Small intestine (tissue), 16 donors: Measurements from ENCODE around the gene PLA2G4B. TPM values are rescaled to one million over a fixed set of nuclear protein-coding genes. Genes with fewer than 3 reads are reported as not detected.
A peak's percentile ranks its signal among the peaks of the same experiment; 100 is the strongest.

Experiments used
- DNase-seq, 2 donors: peaks; one replicate each; pipeline versions ENCODE4 v3.0.0 to v3.0.0-alpha.2; 2013
- FAIRE-seq: peaks from 2 replicates; lab custom pipeline; 2012; peaks lifted over from hg19 to GRCh38; lab: Jason Lieb, UNC
- H3K27ac ChIP-seq, 3 donors: one replicate each; pipeline ENCODE4 v1.5.1; 2013; ENCODE audit warnings: low read length in 2 of 3, mild to moderate bottlenecking in 2 of 3, control low read depth in 1 of 3, inconsistent platforms in 1 of 3, low read depth in 1 of 3, moderate library complexity in 1 of 3
- H3K27me3 ChIP-seq, 3 donors: one replicate each; pipeline ENCODE4 v1.6.1; 2013; ENCODE audit warnings: low read length in 3 of 3, inconsistent platforms in 1 of 3; ENCODE audit not compliant: control insufficient read depth in 3 of 3, insufficient read depth in 3 of 3
- H3K36me3 ChIP-seq, 3 donors: one replicate each; pipeline ENCODE4 v1.6.1; 2013; ENCODE audit warnings: low read length in 3 of 3, inconsistent platforms in 1 of 3, low read depth in 1 of 3, mild to moderate bottlenecking in 1 of 3, moderate library complexity in 1 of 3; ENCODE audit not compliant: control insufficient read depth in 3 of 3, insufficient read depth in 2 of 3
- H3K4me1 ChIP-seq, 3 donors: one replicate each; pipeline ENCODE4 v1.6.1; 2013; ENCODE audit warnings: low read length in 2 of 3, inconsistent platforms in 1 of 3, low read depth in 1 of 3, mild to moderate bottlenecking in 1 of 3, moderate library complexity in 1 of 3; ENCODE audit not compliant: control insufficient read depth in 3 of 3, insufficient read depth in 2 of 3
- H3K4me3 ChIP-seq, 3 donors: one replicate each; pipeline ENCODE4 v1.5.1; 2013; ENCODE audit warnings: low read length in 3 of 3, control low read depth in 1 of 3, inconsistent platforms in 1 of 3, low read depth in 1 of 3, mild to moderate bottlenecking in 1 of 3, moderate library complexity in 1 of 3
- H3K9me3 ChIP-seq, 2 donors: one replicate each; pipeline ENCODE4 v1.6.1; 2013; ENCODE audit warnings: low read depth in 1 of 2, low read length in 1 of 2; ENCODE audit not compliant: control insufficient read depth in 2 of 2, insufficient read depth in 1 of 2
- WGBS, 3 donors: extraction: QIAGEN DNeasy Blood & Tissue Kit; methylation state at CpG; one replicate each; pipeline ENCODE4 v1.1.7; 2013; 5-methylcytosine and 5-hydroxymethylcytosine counted together
- long read RNA-seq, 10 donors: transcript quantifications; one replicate each; lab custom pipeline, GENCODE V29; 2026
- polyA plus RNA-seq, 4 donors: library from polyadenylated mRNA; stranded (reverse) in 3 of 4; unstranded in 1 of 4; fragments of 200-250 nt in 3 of 4; fragments of 120-200 nt in 1 of 4; gene quantifications; one replicate each; pipeline versions ENCODE4 v1.2.1 to v1.2.3, GENCODE V29; 2013
- donor health status: healthy with polysubstance abuse.
- donor health status: control.
- donor health status: control.
- donor health status: Bipolar disorder and iron deficiency.
- donor health status: healthy.

The PLA2G4B gene, protein sequence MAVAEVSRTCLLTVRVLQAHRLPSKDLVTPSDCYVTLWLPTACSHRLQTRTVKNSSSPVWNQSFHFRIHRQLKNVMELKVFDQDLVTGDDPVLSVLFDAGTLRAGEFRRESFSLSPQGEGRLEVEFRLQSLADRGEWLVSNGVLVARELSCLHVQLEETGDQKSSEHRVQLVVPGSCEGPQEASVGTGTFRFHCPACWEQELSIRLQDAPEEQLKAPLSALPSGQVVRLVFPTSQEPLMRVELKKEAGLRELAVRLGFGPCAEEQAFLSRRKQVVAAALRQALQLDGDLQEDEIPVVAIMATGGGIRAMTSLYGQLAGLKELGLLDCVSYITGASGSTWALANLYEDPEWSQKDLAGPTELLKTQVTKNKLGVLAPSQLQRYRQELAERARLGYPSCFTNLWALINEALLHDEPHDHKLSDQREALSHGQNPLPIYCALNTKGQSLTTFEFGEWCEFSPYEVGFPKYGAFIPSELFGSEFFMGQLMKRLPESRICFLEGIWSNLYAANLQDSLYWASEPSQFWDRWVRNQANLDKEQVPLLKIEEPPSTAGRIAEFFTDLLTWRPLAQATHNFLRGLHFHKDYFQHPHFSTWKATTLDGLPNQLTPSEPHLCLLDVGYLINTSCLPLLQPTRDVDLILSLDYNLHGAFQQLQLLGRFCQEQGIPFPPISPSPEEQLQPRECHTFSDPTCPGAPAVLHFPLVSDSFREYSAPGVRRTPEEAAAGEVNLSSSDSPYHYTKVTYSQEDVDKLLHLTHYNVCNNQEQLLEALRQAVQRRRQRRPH
- 10 to 100 TPM in 2 of 4 donors, 1 to 10 TPM in 2; 4.6 to 13.0 (median 10.2) TPM for polyA plus RNA-seq
- long read RNA-seq, donor 1 = 0 reads
- long read RNA-seq, donor 2 = 0 reads
- long read RNA-seq, donor 3 = 0 reads
- long read RNA-seq, donor 4 = 0 reads
- long read RNA-seq, donor 5 = 0 reads
- long read RNA-seq, donor 6 = 0 reads
- long read RNA-seq, donor 7 = 0 reads
- long read RNA-seq, donor 8 = 0 reads
- long read RNA-seq, donor 9, partial matches to known transcripts = 0 of 1 reads
- long read RNA-seq, donor 9, other reads (novel, unspliced or antisense) = 0 of 1 reads
- long read RNA-seq, donor 10 = 0 reads

DNA sequence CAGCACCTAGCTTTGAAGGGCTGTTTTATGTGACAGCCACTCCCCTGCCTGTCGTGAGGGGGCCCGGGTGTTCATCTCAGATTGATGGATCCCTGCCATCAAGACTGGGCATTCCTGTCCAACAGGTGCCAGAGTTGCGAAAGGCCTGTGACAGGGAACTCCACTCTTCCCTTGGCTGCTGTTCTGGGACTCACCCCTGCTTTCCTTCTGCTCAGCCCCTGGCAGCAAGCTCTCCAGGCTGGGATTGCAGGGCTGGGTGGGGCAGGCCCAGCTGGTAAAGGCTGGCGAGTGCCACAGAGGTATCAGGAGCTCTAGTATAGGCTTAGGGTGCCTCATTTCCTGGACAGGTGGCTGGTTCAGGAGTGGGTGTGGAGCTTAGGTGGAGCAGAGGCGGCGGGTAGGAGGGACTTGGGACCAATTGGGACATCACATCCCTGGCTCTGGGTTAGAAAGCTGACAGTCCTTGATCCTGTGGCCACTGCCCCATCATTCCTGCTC, at the start of gene PLA2G4B:
PLA2G4B (plus strand) TSS at position 448 of the 498 bp plus-strand sequence. CDS start 67 bp downstream, outside the sequence.
- no peak within 1 kb of the TSS for H3K4me3 ChIP-seq

DNA sequence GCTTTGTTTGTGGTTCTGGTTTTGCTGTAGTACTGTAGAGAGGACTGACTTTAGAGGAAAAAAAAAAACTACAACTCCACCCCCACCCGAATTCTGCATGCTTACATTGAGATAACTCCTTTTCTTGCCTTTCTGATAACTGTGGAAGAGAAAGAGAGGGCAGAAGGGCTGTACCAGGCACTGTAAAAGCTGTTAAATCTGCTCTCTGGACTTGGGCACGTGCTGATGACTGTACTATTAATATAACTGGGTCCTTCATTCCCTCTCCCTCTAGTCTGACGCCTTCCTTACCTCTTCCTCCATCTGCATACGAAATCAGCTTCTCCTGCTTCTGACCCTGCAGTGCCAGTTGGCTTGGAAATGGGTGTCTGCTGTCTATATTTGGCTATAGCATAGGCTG, 49.4 kb upstream of the PLA2G4B start:
- peaks cover 10 to 53% (median 16%) of the 10 kb centered on the region in 3 donors for H3K4me1 ChIP-seq
- 16 to 54% (median 40%) methylated on average over 4 of the region's 4 CpGs for WGBS, 3 donors
- H3K36me3 ChIP-seq = peaks cover 0 to 9% (median 0%) of the 10 kb centered on the region in 3 donors
- peak overlapping the region in 1 of 3 donors; percentile 14 for H3K4me3 ChIP-seq
- FAIRE-seq (no peak), DNase-seq (peak; percentile 90 to 92)
- no peaks in the 10 kb centered on the region for H3K9me3 ChIP-seq
- peak overlapping the region in 2 of 3 donors; percentile 82 to 92 for H3K27ac ChIP-seq
- no peaks in the 10 kb centered on the region for H3K27me3 ChIP-seq

More for the DNA sequence above, at the start of gene PLA2G4B:
- FAIRE-seq = no peak
- H3K27ac ChIP-seq = peak within 1 kb of the TSS in 1 of 3 donors; percentile 45
- DNase-seq = peak; percentile 30 to 78
- H3K9me3 ChIP-seq = no peaks in the 10 kb centered on the region
- 15 to 59% (median 35%) methylated on average over 6 of the region's 6 CpGs for WGBS, 3 donors
- H3K36me3 ChIP-seq = peaks cover 0 to 79% (median 2%) of the 10 kb centered on the region in 3 donors
- H3K4me1 ChIP-seq = no peaks in the 10 kb centered on the region
- no peaks in the 10 kb centered on the region for H3K27me3 ChIP-seq

- Histone ChIP-seq H3K27ac (peak overlapping the region in 2 of 3 donors; percentile 76 to 92), H3K4me1 (peaks cover 10 to 53% (median 16%) of the 10 kb centered on the region in 3 donors)
- FAIRE-seq = no peak
Observed at GRCh38 chr15:41789662-41790061, 49.0 kb upstream of the PLA2G4B start.

GRCh38 chr15:41790169-41790568, 48.5 kb upstream of the PLA2G4B start:
- Histone ChIP-seq H3K4me3 (no peak overlapping the region), H3K4me1 (peaks cover 10 to 55% (median 16%) of the 10 kb centered on the region in 3 donors), H3K27ac (peak overlapping the region in 2 of 3 donors; percentile 76 to 92), H3K27me3 (no peaks in the 10 kb centered on the region), H3K9me3 (no peaks in the 10 kb centered on the region), H3K36me3 (peaks cover 0 to 9% (median 0%) of the 10 kb centered on the region in 3 donors)
- WGBS, 3 donors = 93 to 97% (median 95%) methylated on average over 3 of the region's 3 CpGs
- FAIRE-seq = no peak
- DNase-seq = no peak

More at GRCh38 chr15:41789662-41790061, 49.0 kb upstream of the PLA2G4B start:
- Histone ChIP-seq H3K4me3 (peak overlapping the region in 1 of 3 donors; percentile 14), H3K27me3 (no peaks in the 10 kb centered on the region), H3K36me3 (peaks cover 0 to 9% (median 0%) of the 10 kb centered on the region in 3 donors), H3K9me3 (no peaks in the 10 kb centered on the region)
- DNase-seq = no peak

GRCh38 chr15:41790756-41791546, 47.7 kb upstream of the PLA2G4B start:
- H3K27me3 ChIP-seq = no peaks in the 10 kb centered on the region
- FAIRE-seq (no peak), DNase-seq (peak; percentile 75 to 79)
- peak overlapping the region; percentile 29 to 92 (median 76) for H3K27ac ChIP-seq
- H3K4me3 ChIP-seq = no peak overlapping the region
- H3K36me3 ChIP-seq = peaks cover 0 to 9% (median 0%) of the 10 kb centered on the region in 3 donors
- H3K4me1 ChIP-seq = peaks cover 10 to 60% (median 16%) of the 10 kb centered on the region in 3 donors
- 58 to 64% (median 60%) methylated on average over 5 of the region's 5 CpGs for WGBS, 3 donors
- no peaks in the 10 kb centered on the region for H3K9me3 ChIP-seq

- Histone ChIP-seq H3K27ac (peak overlapping the region; percentile 29 to 92 (median 38)), H3K9me3 (no peaks in the 10 kb centered on the region), H3K4me1 (peaks cover 12 to 66% (median 16%) of the 10 kb centered on the region in 3 donors), H3K36me3 (peaks cover 0 to 9% (median 0%) of the 10 kb centered on the region in 3 donors), H3K27me3 (no peaks in the 10 kb centered on the region), H3K4me3 (no peak overlapping the region)
- no peak for FAIRE-seq
- 88 to 97% (median 92%) methylated on average over 4 of the region's 4 CpGs for WGBS, 3 donors
- DNase-seq = no peak
Observed at GRCh38 chr15:41791547-41791937, 47.1 kb upstream of the PLA2G4B start.

DNA sequence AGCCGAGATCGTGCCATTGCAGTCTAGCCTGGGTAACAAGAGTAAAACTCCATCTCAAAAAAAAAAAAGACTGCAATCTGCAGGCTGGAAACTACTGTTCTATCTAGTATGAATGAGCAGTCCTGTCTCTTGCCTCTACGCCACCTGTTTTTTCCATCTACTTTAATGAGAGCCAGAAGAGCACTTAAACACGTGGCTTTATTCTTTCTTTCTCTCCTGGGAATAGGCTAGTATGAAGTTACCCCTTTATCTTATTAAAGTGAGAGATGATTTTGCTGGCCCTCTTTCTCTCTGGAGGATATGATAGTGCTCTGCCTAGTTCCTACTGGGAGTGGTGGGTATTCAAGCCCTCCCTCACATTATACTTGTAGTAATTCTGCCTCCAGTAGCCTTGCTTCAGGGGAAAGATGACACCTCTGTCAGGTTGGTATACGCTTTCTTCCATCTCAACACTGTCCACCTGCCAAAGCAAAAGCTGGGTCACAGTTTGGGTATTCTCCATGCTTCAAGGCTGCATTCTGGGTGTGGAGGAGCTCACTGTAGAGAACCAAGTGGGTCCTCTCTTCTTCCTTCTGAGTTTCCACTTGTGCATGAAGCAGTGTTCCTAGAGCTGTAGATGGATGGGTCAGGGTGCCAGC, 46.5 kb upstream of the PLA2G4B start:
- Histone ChIP-seq H3K27me3 (no peaks in the 10 kb centered on the region), H3K4me1 (peaks cover 11 to 72% (median 18%) of the 10 kb centered on the region in 3 donors), H3K4me3 (no peak overlapping the region), H3K36me3 (peaks cover 0 to 9% (median 0%) of the 10 kb centered on the region in 3 donors), H3K27ac (peak overlapping the region in 1 of 3 donors; percentile 92), H3K9me3 (no peaks in the 10 kb centered on the region)
- 90 to 93% (median 90%) methylated on average over 5 of the region's 5 CpGs for WGBS, 3 donors
- DNase-seq (no peak), FAIRE-seq (no peak)
